Fibroblast of mammary gland (primary cell): ENCODE measurements around the gene FTL.

ENCODE experiments used
- DNase-seq: peaks from one replicate; pipeline ENCODE4 v3.0.0-alpha.2; 2010; ENCODE audit warnings: low read depth
- H3K4me3 ChIP-seq: 2 replicates; pipeline ENCODE4 v1.5.1; 2011; ENCODE audit warnings: low read depth, mild to moderate bottlenecking, low read length, moderate library complexity; ENCODE audit not compliant: control insufficient read depth
- CTCF ChIP-seq: conservative IDR thresholded peaks from 2 replicates; pipeline ENCODE4 v1.5.1; 2011; ENCODE audit warnings: low read depth, low read length, inconsistent platforms; ENCODE audit not compliant: control insufficient read depth, insufficient read depth

The FTL gene

GRCh38 chr19:48966541-48967345, 1.6 kb downstream of the FTL start:
- no peak for DNase-seq
- H3K4me3 ChIP-seq: peak overlapping the region; percentile 92
- no peak for TF ChIP-seq CTCF

- H3K4me3 ChIP-seq: no peak overlapping the region
- no peak for TF ChIP-seq CTCF
- peak; percentile 76 for DNase-seq
Observed at GRCh38 chr19:48967346-48968178, 2.5 kb downstream of the FTL start.

GRCh38 chr19:48968179-48968661, 3.1 kb downstream of the FTL start:
- no peak for TF ChIP-seq CTCF
- peak; percentile 36 for DNase-seq
- H3K4me3 ChIP-seq: no peak overlapping the region

GRCh38 chr19:48968813-48969218, 3.7 kb downstream of the FTL start:
- no peak overlapping the region for H3K4me3 ChIP-seq
- no peak for TF ChIP-seq CTCF
- no peak for DNase-seq

GRCh38 chr19:48969276-48970138, 4.4 kb downstream of the FTL start:
- peak; percentile 51 for DNase-seq
- no peak for TF ChIP-seq CTCF
- H3K4me3 ChIP-seq: no peak overlapping the region

GRCh38 chr19:48970139-48970766, 5.1 kb downstream of the FTL start:
- DNase-seq: no peak
- no peak overlapping the region for H3K4me3 ChIP-seq
- TF ChIP-seq CTCF: no peak
